SK-N-SH (cell line): Measurements from ENCODE around the gene RAB3IL1. TPM values are rescaled to one million over a fixed set of nuclear protein-coding genes. Genes with fewer than 3 reads are reported as not detected.

ENCODE experiments used
- CTCF ChIA-PET: fragments of 300-600, 350-600 bp; formaldehyde crosslinking; extraction: SDS; loops from one replicate; lab custom pipeline; 2021; lab: Yijun Ruan, JAX
- POLR2A ChIA-PET: fragments of 350-600 bp; sonication (Branson Sonifier 250); formaldehyde crosslinking; extraction: SDS; loops from one replicate; lab custom pipeline; 2020; ENCODE audit warnings: antibody characterized with exemption, inconsistent platforms; lab: Yijun Ruan, JAX
- DNase-seq: peaks from one replicate; pipeline ENCODE4 v3.0.0; 2012
- H2AFZ ChIP-seq: fragments of 200-600 bp; sonication (generic); 2 replicates; pipeline ENCODE4 v1.8.1; 2016; ENCODE audit warnings: antibody characterized with exemption, mild to moderate bottlenecking, low read depth
- H3F3A ChIP-seq: fragments of 200-600 bp; sonication (generic); replicated peaks from 2 replicates; pipeline ENCODE3; 2016; ENCODE audit warnings: antibody characterized with exemption, mild to moderate bottlenecking; ENCODE audit not compliant: insufficient read depth
- H3K27ac ChIP-seq, 2 experiments: fragments of 200-500 bp in 1 of 2; fragments of 200-600 bp in 1 of 2; sonication (Bioruptor generic) in 1 of 2; sonication (generic), shearing (Covaris generic) in 1 of 2; 2 replicates each; pipeline versions ENCODE4 v1.5.1 to v1.6.1; 2014 to 2016; ENCODE audit warnings: low read depth in 2 of 2, inconsistent platforms in 1 of 2, low read length in 1 of 2, mild to moderate bottlenecking in 1 of 2, mixed read lengths in 1 of 2
- H3K27me3 ChIP-seq: fragments of 200-600 bp; sonication (generic), shearing (Covaris generic); 2 replicates; pipeline ENCODE4 v1.6.1; 2016; ENCODE audit warnings: mixed run types; ENCODE audit not compliant: insufficient read depth
- H3K36me3 ChIP-seq, 2 experiments: fragments of 200-500 bp in 1 of 2; fragments of 200-600 bp in 1 of 2; sonication (Bioruptor generic) in 1 of 2; sonication (generic) in 1 of 2; replicated peaks in 1 of 2; 2 replicates each; pipeline versions ENCODE3 to v1.5.1; 2014 to 2016; ENCODE audit warnings: low read length in 1 of 2, mild to moderate bottlenecking in 1 of 2; ENCODE audit not compliant: insufficient read depth in 2 of 2, control insufficient read depth in 1 of 2
- H3K4me1 ChIP-seq, 2 experiments: fragments of 200-500 bp in 1 of 2; fragments of 200-600 bp in 1 of 2; sonication (Bioruptor generic) in 1 of 2; sonication (generic), shearing (Covaris generic) in 1 of 2; 2 replicates each; pipeline versions ENCODE4 v1.5.1 to v1.6.1; 2014 to 2016; ENCODE audit warnings: low read depth in 1 of 2, low read length in 1 of 2, mixed run types in 1 of 2; ENCODE audit not compliant: insufficient read depth in 2 of 2, control insufficient read depth in 1 of 2
- H3K4me2 ChIP-seq: fragments of 200-600 bp; sonication (generic), shearing (Covaris generic); 2 replicates; pipeline ENCODE4 v1.6.1; 2017; ENCODE audit warnings: mixed run types
- H3K4me3 ChIP-seq, 2 experiments: fragments of 200-500 bp in 1 of 2; fragments of 200-600 bp in 1 of 2; sonication (Bioruptor generic) in 1 of 2; sonication (generic), shearing (Covaris generic) in 1 of 2; 2 replicates each; pipeline versions ENCODE4 v1.5.1 to v1.8.1; 2014 to 2016; ENCODE audit warnings: low read depth in 2 of 2, inconsistent platforms in 1 of 2, low read length in 1 of 2, mild to moderate bottlenecking in 1 of 2, mixed read lengths in 1 of 2, moderate library complexity in 1 of 2
- H3K79me2 ChIP-seq: fragments of 200-600 bp; sonication (generic); 2 replicates; pipeline ENCODE4 v1.8.1; 2017; ENCODE audit warnings: mild to moderate bottlenecking; ENCODE audit not compliant: insufficient read depth
- H3K9ac ChIP-seq: fragments of 200-600 bp; sonication (generic); 2 replicates; pipeline ENCODE4 v1.6.1; 2017; ENCODE audit warnings: mixed run types
- H3K9me2 ChIP-seq: fragments of 200-600 bp; sonication (generic); 2 replicates; pipeline ENCODE4 v1.6.1; 2017; ENCODE audit warnings: mixed run types
- H3K9me3 ChIP-seq: fragments of 200-600 bp; sonication (generic); 2 replicates; pipeline ENCODE4 v1.6.1; 2017; ENCODE audit warnings: mixed run types, mild to moderate bottlenecking, moderate library complexity
- H4K20me1 ChIP-seq: fragments of 200-600 bp; sonication (generic); 2 replicates; pipeline ENCODE4 v1.6.1; 2017; ENCODE audit warnings: mild to moderate bottlenecking, mixed run types; ENCODE audit not compliant: insufficient read depth
- CHD2 ChIP-seq: fragments of 150-350 bp; IDR thresholded peaks from 2 replicates; pipeline ENCODE4 v1.6.1; 2018; ENCODE audit warnings: low read length; ENCODE audit not compliant: partially characterized antibody
- EZH2phosphoT487 ChIP-seq: fragments of 200-600 bp; sonication (generic); IDR thresholded peaks from 2 replicates; pipeline ENCODE4 v1.6.1; 2017; ENCODE audit warnings: low read depth, mixed run types, mild to moderate bottlenecking, antibody characterized with exemption, moderate library complexity, borderline replicate concordance
- FOXJ3 ChIP-seq: sonication (generic); formaldehyde crosslinking; IDR thresholded peaks from 2 replicates; pipeline ENCODE4 v1.5.1; 2020; ENCODE audit warnings: mild to moderate bottlenecking, missing genetic modification reagents
- FOXM1 ChIP-seq: IDR thresholded peaks from 2 replicates; pipeline ENCODE4 v1.4.0; 2012; ENCODE audit warnings: low read depth, mild to moderate bottlenecking
- GABPA ChIP-seq: IDR thresholded peaks from 2 replicates; pipeline ENCODE4 v1.4.0; 2012; ENCODE audit warnings: low read depth, mild to moderate bottlenecking
- MAX ChIP-seq: IDR thresholded peaks from 2 replicates; pipeline ENCODE4 v1.4.0; 2012; ENCODE audit warnings: low read depth
- MEF2A ChIP-seq: IDR thresholded peaks from 2 replicates; pipeline ENCODE4 v1.4.0; 2012; ENCODE audit warnings: low read depth, borderline replicate concordance
- MXI1 ChIP-seq: IDR thresholded peaks from 2 replicates; pipeline ENCODE4 v1.6.1; 2012; ENCODE audit warnings: mild to moderate bottlenecking, low read depth, low read length, improper control_type of control experiment
- RCOR1 ChIP-seq: fragments of 150-350 bp; IDR thresholded peaks from 2 replicates; pipeline ENCODE4 v1.6.1; 2017; ENCODE audit warnings: antibody characterized with exemption, low read length
- REST ChIP-seq: IDR thresholded peaks from 2 replicates; pipeline ENCODE4 v1.6.1; 2012; ENCODE audit warnings: mild to moderate bottlenecking, low read depth, low read length, moderate library complexity
- SMC3 ChIP-seq: IDR thresholded peaks from 2 replicates; pipeline ENCODE4 v1.6.1; 2012; ENCODE audit warnings: low read depth, low read length, improper control_type of control experiment
- TCF12 ChIP-seq: IDR thresholded peaks from 2 replicates; pipeline ENCODE4 v1.4.0; 2012
- YY1 ChIP-seq: IDR thresholded peaks from 2 replicates; pipeline ENCODE4 v1.4.0; 2012; ENCODE audit warnings: low read depth, mild to moderate bottlenecking
- WGBS: methylation state at CpG from one replicate; pipeline ENCODE4 v1.1.6; 2017; ENCODE audit warnings: low lambda C conversion rate; 5-methylcytosine and 5-hydroxymethylcytosine counted together
- polyA plus RNA-seq, 3 experiments: library from polyadenylated mRNA; depleted of rRNA; stranded (reverse); fragments of >200 nt; gene quantifications; 2 replicates each; pipeline ENCODE4 v1.2.3, GENCODE V29; 2012

The RAB3IL1 gene
- polyA plus RNA-seq, 1 of the 3 experiments (the other 2 are of a cell fraction): 10.2 TPM

- TF ChIP-seq SMC3: peak; percentile 100
- TF ChIP-seq TCF12: no peak
- peak; percentile 67 for TF ChIP-seq CHD2
- no peak for TF ChIP-seq YY1
- TF ChIP-seq REST: no peak
- no peak for TF ChIP-seq EZH2phosphoT487
- no peak for TF ChIP-seq MAX
Measured at GRCh38 chr11:61947486-61948210, 30.3 kb upstream of the RAB3IL1 start (continued).

- H3K27me3 ChIP-seq: no peaks in the 10 kb centered on the region
- no peaks in the 10 kb centered on the region for H3K79me2 ChIP-seq
- H3K9ac ChIP-seq: no peak overlapping the region
- H3K36me3 ChIP-seq: no peaks in the 10 kb centered on the region
- no peaks in the 10 kb centered on the region for H3K9me2 ChIP-seq
- no peak overlapping the region for H3K4me2 ChIP-seq
- no peak overlapping the region for H3K27ac ChIP-seq
- no peak overlapping the region for H3K4me3 ChIP-seq
- H3F3A ChIP-seq: peaks cover 3% of the 10 kb centered on the region
- no peak overlapping the region for H2AFZ ChIP-seq
- POLR2A ChIA-PET: interaction anchor here (0.6 to 2.1 kb wide), 7 partner anchors 19 to 135 kb away, joined by 3 to 17 read pairs (median 5); partner anchors contain the start of gene FTH1
- CTCF ChIA-PET: interaction anchor here (0.6 to 10.4 kb wide), 49 partner anchors 7 to 193 kb away, joined by 3 to 543 read pairs (median 5); partner anchors contain the start of genes FADS1, FADS2, FADS3 and FTH1
- H3K4me1 ChIP-seq: peaks cover 11 to 18% of the 10 kb centered on the region in 2 experiments; a peak in 2 of 4 replicates
- no peaks in the 10 kb centered on the region for H4K20me1 ChIP-seq
- TF ChIP-seq MEF2A: no peak
- TF ChIP-seq MXI1: no peak
- TF ChIP-seq FOXM1: no peak
- no peak for TF ChIP-seq GABPA
- TF ChIP-seq RCOR1: no peak
- TF ChIP-seq FOXJ3 (CRISPR knock-in tag): no peak
- no peaks in the 10 kb centered on the region for H3K9me3 ChIP-seq
- 92% methylated on average over 5 of the region's 5 CpGs for WGBS
- DNase-seq: no peak
Measured at GRCh38 chr11:61946894-61947293, 29.5 kb upstream of the RAB3IL1 start.
